Measurements from ENCODE around the gene ARL15. TPM values are rescaled to one million over a fixed set of nuclear protein-coding genes. Genes with fewer than 3 reads are reported as not detected.

ARL15 gene
- total RNA-seq, 4 donors from 2014 or later = 19.9 to 57.0 (median 36.9) TPM

- Histone ChIP-seq H3K27me3 (no peaks in the 10 kb centered on the region), H3K9me3 (no peaks in the 10 kb centered on the region), H3K4me1 (no peaks in the 10 kb centered on the region), H3K27ac (no peak overlapping the region), H3K4me3 (no peak overlapping the region), H3K36me3 (no peaks in the 10 kb centered on the region)
- WGBS = 95% methylated on average over 7 of the region's 7 CpGs
- no peak for TF ChIP-seq CTCF (IDR thresholded peaks at IDR 0.05)
- TF ChIP-seq POLR2AphosphoS5 (IDR thresholded peaks at IDR 0.05) = no peak
- TF ChIP-seq EP300 (IDR thresholded peaks at IDR 0.05) = no peak
- no peak for TF ChIP-seq POLR2A (IDR thresholded peaks at IDR 0.05)
- DNase-seq (ENCODE audit: low spot score in 2 of 2) = no peak
These were observed 16.4 kb upstream of the ARL15 start for GRCh38 chr5:54326662-54327270.

GRCh38 chr5:54325610-54326311, 15.4 kb upstream of the ARL15 start:
- WGBS = 83% methylated on average over 5 of the region's 5 CpGs
- H3K4me1 ChIP-seq = no peaks in the 10 kb centered on the region
- TF ChIP-seq POLR2A (IDR thresholded peaks at IDR 0.05) (no peak), POLR2AphosphoS5 (IDR thresholded peaks at IDR 0.05) (no peak), EP300 (IDR thresholded peaks at IDR 0.05) (no peak), CTCF (IDR thresholded peaks at IDR 0.05) (no peak)

GRCh38 chr5:54325272-54325609, 14.9 kb upstream of the ARL15 start:
- no peaks in the 10 kb centered on the region for H3K4me1 ChIP-seq
- no peaks in the 10 kb centered on the region for H3K36me3 ChIP-seq
- TF ChIP-seq EP300 (IDR thresholded peaks at IDR 0.05) (no peak), POLR2AphosphoS5 (IDR thresholded peaks at IDR 0.05) (no peak), CTCF (IDR thresholded peaks at IDR 0.05) (no peak), POLR2A (IDR thresholded peaks at IDR 0.05) (no peak)
- no peak for DNase-seq (ENCODE audit: low spot score in 2 of 2)
- no peak overlapping the region for H3K27ac ChIP-seq
- 79% methylated on average over 1 of the region's 1 CpG for WGBS
- no peak overlapping the region for H3K4me3 ChIP-seq
- no peaks in the 10 kb centered on the region for H3K27me3 ChIP-seq
- no peaks in the 10 kb centered on the region for H3K9me3 ChIP-seq

More at GRCh38 chr5:54325610-54326311, 15.4 kb upstream of the ARL15 start:
- Histone ChIP-seq H3K27ac (no peak overlapping the region), H3K36me3 (no peaks in the 10 kb centered on the region), H3K9me3 (no peaks in the 10 kb centered on the region), H3K4me3 (no peak overlapping the region), H3K27me3 (no peaks in the 10 kb centered on the region)
- no peak for DNase-seq (ENCODE audit: low spot score in 2 of 2)

GRCh38 chr5:54324651-54325271, 14.4 kb upstream of the ARL15 start:
- Histone ChIP-seq H3K27me3 (no peaks in the 10 kb centered on the region), H3K4me1 (no peaks in the 10 kb centered on the region), H3K36me3 (no peaks in the 10 kb centered on the region), H3K9me3 (no peaks in the 10 kb centered on the region), H3K4me3 (no peak overlapping the region), H3K27ac (no peak overlapping the region)
- WGBS = 91% methylated on average over 7 of the region's 7 CpGs
- DNase-seq (ENCODE audit: low spot score in 2 of 2) = no peak
- TF ChIP-seq POLR2A (IDR thresholded peaks at IDR 0.05) = no peak

- Histone ChIP-seq H3K4me3 (no peak overlapping the region), H3K27ac (no peak overlapping the region), H3K27me3 (no peaks in the 10 kb centered on the region), H3K9me3 (no peaks in the 10 kb centered on the region), H3K36me3 (no peaks in the 10 kb centered on the region), H3K4me1 (no peaks in the 10 kb centered on the region)
- TF ChIP-seq CTCF (IDR thresholded peaks at IDR 0.05) (no peak), POLR2AphosphoS5 (IDR thresholded peaks at IDR 0.05) (no peak), POLR2A (IDR thresholded peaks at IDR 0.05) (no peak), EP300 (IDR thresholded peaks at IDR 0.05) (no peak)
- 57% methylated on average over 2 of the region's 2 CpGs for WGBS
- DNase-seq (ENCODE audit: low spot score in 2 of 2) = no peak
These were observed 13.1 kb upstream of the ARL15 start for GRCh38 chr5:54323495-54323894.
